Peyer's patch (tissue), 4 donors: ENCODE measurements around the gene ZYG11B.

ENCODE experiments used
- POLR2A ChIP-seq, 2 donors: fragments of 450-650 bp; IDR thresholded peaks; one replicate each; pipeline ENCODE4 v1.5.1; 2017; ENCODE audit warnings: antibody characterized with exemption in 2 of 2, mild to moderate bottlenecking in 2 of 2, moderate library complexity in 2 of 2
- TF ChIP-seq, protein P1 (sequence below), 6 experiments: fragments of 450-650 bp in 4 of 6; fragments of 200-600 bp in 2 of 6; sonication (generic) in 1 of 6; IDR thresholded peaks; one replicate each; pipeline ENCODE4 v1.5.1; 2017 to 2019; ENCODE audit warnings: antibody characterized with exemption in 6 of 6, mild to moderate bottlenecking in 3 of 6, moderate library complexity in 1 of 6

DNA sequence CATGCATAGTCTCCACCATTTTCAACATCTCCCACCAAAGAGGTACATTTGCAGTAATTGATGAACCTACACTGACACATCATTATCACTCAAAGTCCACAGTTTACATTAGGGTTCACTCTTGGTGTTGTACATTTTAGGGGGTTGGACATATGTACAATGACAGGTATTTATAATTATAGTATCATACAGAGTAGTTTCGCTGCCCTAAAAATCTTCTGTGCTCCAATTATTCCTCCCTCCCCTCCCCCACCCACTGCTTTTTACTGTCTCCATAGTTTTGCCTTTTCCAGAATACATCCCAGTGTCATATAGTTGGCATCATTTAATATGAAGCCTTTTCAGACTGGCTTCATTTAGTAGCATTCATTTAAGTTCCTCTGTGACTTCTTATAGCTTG is 41.7 kb upstream of the ZYG11B start:
- TF ChIP-seq POLR2A (IDR thresholded peaks at IDR 0.05) = no peak
- TF ChIP-seq, protein P1, sequence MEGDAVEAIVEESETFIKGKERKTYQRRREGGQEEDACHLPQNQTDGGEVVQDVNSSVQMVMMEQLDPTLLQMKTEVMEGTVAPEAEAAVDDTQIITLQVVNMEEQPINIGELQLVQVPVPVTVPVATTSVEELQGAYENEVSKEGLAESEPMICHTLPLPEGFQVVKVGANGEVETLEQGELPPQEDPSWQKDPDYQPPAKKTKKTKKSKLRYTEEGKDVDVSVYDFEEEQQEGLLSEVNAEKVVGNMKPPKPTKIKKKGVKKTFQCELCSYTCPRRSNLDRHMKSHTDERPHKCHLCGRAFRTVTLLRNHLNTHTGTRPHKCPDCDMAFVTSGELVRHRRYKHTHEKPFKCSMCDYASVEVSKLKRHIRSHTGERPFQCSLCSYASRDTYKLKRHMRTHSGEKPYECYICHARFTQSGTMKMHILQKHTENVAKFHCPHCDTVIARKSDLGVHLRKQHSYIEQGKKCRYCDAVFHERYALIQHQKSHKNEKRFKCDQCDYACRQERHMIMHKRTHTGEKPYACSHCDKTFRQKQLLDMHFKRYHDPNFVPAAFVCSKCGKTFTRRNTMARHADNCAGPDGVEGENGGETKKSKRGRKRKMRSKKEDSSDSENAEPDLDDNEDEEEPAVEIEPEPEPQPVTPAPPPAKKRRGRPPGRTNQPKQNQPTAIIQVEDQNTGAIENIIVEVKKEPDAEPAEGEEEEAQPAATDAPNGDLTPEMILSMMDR (IDR thresholded peaks at IDR 0.05) = no peak
